Bronchial epithelial cell (primary cell): ENCODE results near the gene LSM3. TPM values are rescaled to one million over a fixed set of nuclear protein-coding genes. Genes with fewer than 3 reads are reported as not detected.

Experiments used
- DNase-seq: peaks from one replicate; pipeline ENCODE4 v3.0.0-alpha.2; 2010; ENCODE audit warnings: low read depth
- FAIRE-seq: peaks from 2 replicates; lab custom pipeline; 2011; peaks lifted over from hg19 to GRCh38; lab: Jason Lieb, UNC
- H3K27me3 ChIP-seq: 2 replicates; pipeline ENCODE4 v1.5.1; 2011; ENCODE audit warnings: low read length; ENCODE audit not compliant: control insufficient read depth, insufficient read depth
- H3K36me3 ChIP-seq: 2 replicates; pipeline ENCODE4 v1.5.1; 2011; ENCODE audit warnings: low read length; ENCODE audit not compliant: control insufficient read depth, insufficient read depth
- H3K4me3 ChIP-seq: 2 replicates; pipeline ENCODE4 v1.5.1; 2011; ENCODE audit warnings: mild to moderate bottlenecking, low read depth, low read length, control low read depth
- CTCF ChIP-seq: IDR thresholded peaks from 2 replicates; pipeline ENCODE4 v1.5.1; 2011; ENCODE audit warnings: mild to moderate bottlenecking, moderate library complexity, low read length, control low read depth, inconsistent platforms; ENCODE audit not compliant: insufficient read depth, severe bottlenecking
- total RNA-seq: library from RNA; depleted of rRNA; stranded (reverse); fragments of >200 nt; gene quantifications from 2 replicates; pipeline ENCODE4 v1.2.1, GENCODE V29; 2014

The LSM3 gene
- total RNA-seq = 5.5 and 6.6 TPM in 2 replicates

- H3K27me3 ChIP-seq = no peaks in the 10 kb centered on the region
- no peak for TF ChIP-seq CTCF
- H3K36me3 ChIP-seq = no peaks in the 10 kb centered on the region
- DNase-seq = peak; percentile 97
- H3K4me3 ChIP-seq = peak within 1 kb of the TSS; percentile 95
- FAIRE-seq = peak; percentile 62
These were observed at the start of gene LSM3, which contains the start of gene XPC for GRCh38 chr3:14178247-14179113. TSS of gene LSM3 (plus strand) at chr3:14178817. CDS start at chr3:14178861, 44 bp downstream. TSS of gene XPC (minus strand) at chr3:14178601. CDS start at chr3:14178568, 33 bp downstream.

DNA sequence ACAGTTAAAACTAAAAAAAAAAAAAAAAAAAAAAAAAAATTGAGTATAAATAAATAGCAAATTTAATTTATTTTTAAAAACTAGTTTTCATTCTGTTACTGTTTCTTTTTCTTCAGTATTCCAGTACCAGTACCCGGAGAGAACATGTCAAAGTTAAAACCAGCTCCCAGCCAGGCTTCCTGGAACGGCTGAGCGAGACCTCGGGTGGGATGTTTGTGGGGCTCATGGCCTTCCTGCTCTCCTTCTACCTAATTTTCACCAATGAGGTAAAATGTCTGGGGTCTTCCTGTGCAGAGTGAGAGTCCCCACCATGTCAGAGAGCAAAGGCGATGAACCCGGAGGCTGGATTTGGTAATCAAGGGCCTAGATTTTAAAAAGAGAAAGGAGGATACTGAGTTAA, 49.3 kb upstream of the LSM3 start:
- no peak for TF ChIP-seq CTCF
- Histone ChIP-seq H3K4me3 (no peak overlapping the region), H3K27me3 (no peaks in the 10 kb centered on the region), H3K36me3 (peaks cover 47% of the 10 kb centered on the region)
- DNase-seq (no peak), FAIRE-seq (no peak)

DNA sequence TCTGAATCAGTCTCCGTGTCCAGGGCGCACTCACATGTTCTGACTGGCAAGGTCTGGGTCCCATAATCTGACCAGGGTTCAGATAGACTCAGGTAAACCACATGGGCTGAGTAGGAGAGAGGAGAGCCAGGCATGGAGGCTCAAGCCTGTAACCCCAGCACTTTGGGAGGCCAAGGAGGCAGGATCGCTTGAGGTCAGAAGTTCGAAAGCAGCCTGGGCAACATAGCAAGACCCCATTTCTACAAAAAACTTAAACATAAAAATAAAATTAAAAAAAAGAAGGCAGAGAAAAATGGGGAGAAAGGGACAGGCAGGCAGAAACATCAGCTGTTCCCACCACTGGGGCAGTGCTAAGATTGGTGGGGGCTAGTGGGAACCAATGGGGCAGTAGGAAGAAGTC, 48.4 kb upstream of the LSM3 start:
- no peak overlapping the region for H3K4me3 ChIP-seq
- no peak for TF ChIP-seq CTCF
- FAIRE-seq (no peak), DNase-seq (no peak)
- H3K36me3 ChIP-seq = peaks cover 55% of the 10 kb centered on the region
- H3K27me3 ChIP-seq = no peaks in the 10 kb centered on the region

DNA sequence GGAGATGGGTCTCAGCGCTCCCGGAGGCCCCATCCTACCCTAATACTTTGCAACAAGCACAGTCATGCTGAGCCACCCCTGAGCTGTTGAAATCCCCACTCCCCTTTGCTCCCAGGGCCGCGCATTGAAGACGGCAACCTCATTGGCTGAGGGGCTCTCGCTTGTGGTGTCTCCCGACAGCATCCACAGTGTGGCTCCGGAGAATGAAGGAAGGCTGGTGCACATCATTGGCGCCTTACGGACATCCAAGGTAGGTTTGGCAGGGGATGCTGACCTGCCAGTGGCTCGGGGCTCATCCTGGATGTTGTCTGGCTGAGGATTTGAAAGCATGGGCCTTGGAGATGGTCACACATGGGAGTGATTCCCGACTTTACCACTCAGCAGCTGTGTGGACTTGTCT, 47.9 kb upstream of the LSM3 start:
- H3K36me3 ChIP-seq = peaks cover 57% of the 10 kb centered on the region
- no peak for TF ChIP-seq CTCF
- FAIRE-seq = no peak

DNA sequence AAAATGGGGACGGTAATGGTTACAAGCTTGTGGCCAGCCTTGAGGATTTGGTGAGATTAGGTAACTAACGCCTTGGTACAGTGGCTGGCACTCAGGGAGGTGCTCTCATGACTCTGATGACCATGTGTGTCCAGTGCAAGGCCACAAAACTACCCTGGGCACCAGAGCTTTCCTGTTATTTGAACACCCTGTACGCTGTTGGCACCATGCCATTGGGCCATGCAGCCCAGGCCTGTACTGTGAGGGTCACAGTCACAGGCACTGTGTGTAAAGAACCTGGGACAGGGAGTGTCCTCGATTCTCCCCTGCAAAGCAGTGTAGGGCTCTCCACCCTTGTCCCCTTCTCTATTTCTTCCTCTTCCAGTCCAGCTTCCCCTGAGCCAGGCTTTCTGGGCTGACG, 47.5 kb upstream of the LSM3 start:
- DNase-seq (no peak), FAIRE-seq (no peak)
- H3K27me3 ChIP-seq = no peaks in the 10 kb centered on the region
- peaks cover 58% of the 10 kb centered on the region for H3K36me3 ChIP-seq
- no peak overlapping the region for H3K4me3 ChIP-seq
- TF ChIP-seq CTCF = no peak

More for the DNA sequence above, 47.9 kb upstream of the LSM3 start:
- no peak for DNase-seq
- H3K4me3 ChIP-seq = no peak overlapping the region
- no peaks in the 10 kb centered on the region for H3K27me3 ChIP-seq
